ENCODE results near the gene AP3B1. TPM values are rescaled to one million over a fixed set of nuclear protein-coding genes. Genes with fewer than 3 reads are reported as not detected.

The AP3B1 gene
- total and polyA plus RNA-seq, 2 of the 8 experiments (the other 6 are each of a cell fraction or from before 2014, with no cell fraction given), result 45.8 to 48.3 TPM

GRCh38 chr5:78058625-78059024, 235.9 kb downstream of the AP3B1 start:
- no peak overlapping the region for H2BK12ac ChIP-seq (ENCODE audit: low read depth, low read length)
- no peak overlapping the region for H3K14ac ChIP-seq (ENCODE audit: insufficient read length)
- no peak overlapping the region for H4K8ac ChIP-seq (ENCODE audit: extremely low read depth, insufficient read depth, low read length)
- no peak overlapping the region for H3K23ac ChIP-seq (ENCODE audit: insufficient read length)
- H3K4me3 ChIP-seq (ENCODE audit: extremely low read depth in 1 of 4, insufficient read depth in 2 of 4, low read depth in 3 of 4, low read length in 4 of 4), result no peak overlapping the region
- H3K79me1 ChIP-seq (ENCODE audit: low read depth, low read length), result no peaks in the 10 kb centered on the region
- no peaks in the 10 kb centered on the region for H3K23me2 ChIP-seq (ENCODE audit: low read depth, low read length)
- H2BK15ac ChIP-seq (ENCODE audit: low read length), result no peak overlapping the region
- 90% methylated on average over 2 of the region's 2 CpGs; no CpG with 5 or more reads in 1 of the 2 experiments for WGBS, 2 experiments (ENCODE audit: extremely low coverage in 1 of 2, insufficient coverage in 1 of 2, insufficient read length in 1 of 2, insufficient replicate concordance in 2 of 2, low coverage in 1 of 2, low lambda C conversion rate in 2 of 2, missing lambda C conversion rate in 1 of 2)
- H3K4ac ChIP-seq (replicated peaks; ENCODE audit: insufficient read length, low read depth, low read length), result no peak overlapping the region
- no peak overlapping the region for H3K4me2 ChIP-seq (ENCODE audit: insufficient read depth in 1 of 2, low read depth in 2 of 2, low read length in 2 of 2)
- no peak overlapping the region for H2AFZ ChIP-seq (ENCODE audit: low read length)
- H3K36me3 ChIP-seq (ENCODE audit: control insufficient read depth in 2 of 4, insufficient read depth in 4 of 4, low read length in 3 of 4), result no peaks in the 10 kb centered on the region
- no peaks in the 10 kb centered on the region for H3K79me2 ChIP-seq (ENCODE audit: control insufficient read depth in 1 of 2, insufficient read depth in 2 of 2, low read length in 2 of 2)
- no peaks in the 10 kb centered on the region for H3K27me3 ChIP-seq (replicated peaks in 1 of 4; ENCODE audit: control insufficient read depth in 3 of 4, extremely low read depth in 1 of 4, insufficient read depth in 3 of 4, low read length in 3 of 4)
- no peak overlapping the region for H3K18ac ChIP-seq (ENCODE audit: extremely low read depth, low read length)
- TF ChIP-seq POU5F1 (IDR thresholded peaks at IDR 0.05; ENCODE audit: low read depth, low read length) (no peak), ASH2L (IDR thresholded peaks at IDR 0.05; ENCODE audit: low read length) (no peak), SUZ12 (IDR thresholded peaks at IDR 0.05; ENCODE audit: low read length) (no peak), BACH1 (IDR thresholded peaks at IDR 0.05; ENCODE audit: low read length) (no peak), FOSL1 (IDR thresholded peaks at IDR 0.05; ENCODE audit: insufficient read depth, low read depth, low read length) (no peak), ATF3 (IDR thresholded peaks at IDR 0.05; ENCODE audit: insufficient read depth, low read depth, low read length) (no peak), RNF2 (IDR thresholded peaks at IDR 0.05; ENCODE audit: borderline replicate concordance, low read depth, low read length, missing control alignments, poor library complexity, severe bottlenecking) (no peak), PHF8 (conservative IDR thresholded peaks at IDR 0.05; ENCODE audit: low read depth, low read length) (no peak), TBP (IDR thresholded peaks at IDR 0.05; ENCODE audit: low read depth, low read length) (no peak)
- no peak for DNase-seq (ENCODE audit: low read depth in 1 of 2, low spot score in 2 of 2)
- H4K20me1 ChIP-seq (replicated peaks in 1 of 2; ENCODE audit: control insufficient read depth in 1 of 2, insufficient read depth in 2 of 2, low read length in 2 of 2), result no peaks in the 10 kb centered on the region
- no peak overlapping the region for H2BK120ac ChIP-seq (replicated peaks; ENCODE audit: low read depth, low read length)
- H3K27ac ChIP-seq (ENCODE audit: low read depth, low read length), result no peak overlapping the region; the same call in 1 of the 2 replicates
- no peak overlapping the region for H3K9ac ChIP-seq (replicated peaks in 1 of 4; ENCODE audit: extremely low read depth in 1 of 4, low read depth in 3 of 4, low read length in 3 of 4)
- H4K5ac ChIP-seq (ENCODE audit: insufficient read length, low read depth, low read length), result no peak overlapping the region
- ChIA-PET POLR2A (ENCODE audit: partially characterized antibody) (no interaction called here), CTCF (ENCODE audit: partially characterized antibody) (no interaction called here)
- H2AK5ac ChIP-seq (ENCODE audit: low read depth, low read length), result no peak overlapping the region
- no peak overlapping the region for H2BK20ac ChIP-seq (ENCODE audit: low read length)
- no peak overlapping the region for H2BK5ac ChIP-seq (ENCODE audit: low read depth, low read length)
- H3K4me1 ChIP-seq (replicated peaks in 1 of 4; ENCODE audit: control insufficient read depth in 3 of 4, insufficient read depth in 4 of 4, low read length in 3 of 4), result no peaks in the 10 kb centered on the region
- H3K56ac ChIP-seq (replicated peaks; ENCODE audit: insufficient read length, low read depth, low read length), result no peak overlapping the region
- H4K91ac ChIP-seq (replicated peaks; ENCODE audit: insufficient read length, low read length), result no peak overlapping the region
- FAIRE-seq, result no peak
- H3K9me3 ChIP-seq (ENCODE audit: insufficient read depth in 2 of 2, low read depth in 1 of 2, low read length in 1 of 2), result no peaks in the 10 kb centered on the region

All from H1 (cell line).